Stimulated activated CD8-positive, alpha-beta memory T cell treated with anti-CD3 and anti-CD28 coated beads, Interleukin-15, amount 100 ng/mL, for 1 hour (primary cell): ENCODE data around the gene VSIR.
A peak's percentile ranks its signal among the peaks of the same experiment; 100 is the strongest.

ENCODE experiments used
- DNase-seq: peaks from one replicate; pipeline ENCODE4 v3.0.0-alpha.2; 2020; ENCODE audit warnings: low read depth

The VSIR gene

DNA sequence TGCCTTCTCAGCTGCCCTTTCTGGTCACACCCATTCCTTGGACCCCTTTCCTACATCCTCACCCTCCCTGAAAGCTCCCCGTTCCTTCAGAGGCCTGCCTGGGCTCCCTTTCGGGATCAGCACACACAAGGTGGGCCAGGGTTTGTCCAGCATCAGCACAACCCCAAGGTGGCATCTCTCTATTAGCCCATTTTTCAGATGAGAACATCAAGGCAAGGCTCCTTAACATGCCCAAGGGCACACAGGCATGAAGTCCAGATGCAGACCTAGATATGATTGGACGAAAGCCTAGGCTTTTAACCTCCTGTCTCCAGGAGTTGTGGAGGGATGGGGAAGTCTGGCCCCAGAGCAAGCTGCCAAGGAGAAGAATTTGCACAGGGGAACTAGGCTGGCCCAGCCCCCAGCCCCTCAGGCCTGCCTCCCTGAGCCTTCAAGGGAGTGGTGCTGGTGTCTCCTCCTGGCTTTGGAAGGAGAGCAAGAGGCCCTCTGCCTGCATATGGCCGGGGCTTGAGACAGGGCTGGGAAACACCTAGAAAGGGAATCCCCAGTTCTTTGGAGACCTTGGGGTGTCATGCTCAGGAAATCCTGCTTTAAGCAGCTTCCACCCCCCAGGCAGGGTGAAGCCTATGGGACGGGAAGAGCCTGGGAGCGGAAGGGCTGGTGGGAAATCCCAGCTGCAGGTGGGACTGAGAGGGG is 9.0 kb upstream of the VSIR start:
- no peak for DNase-seq

DNA sequence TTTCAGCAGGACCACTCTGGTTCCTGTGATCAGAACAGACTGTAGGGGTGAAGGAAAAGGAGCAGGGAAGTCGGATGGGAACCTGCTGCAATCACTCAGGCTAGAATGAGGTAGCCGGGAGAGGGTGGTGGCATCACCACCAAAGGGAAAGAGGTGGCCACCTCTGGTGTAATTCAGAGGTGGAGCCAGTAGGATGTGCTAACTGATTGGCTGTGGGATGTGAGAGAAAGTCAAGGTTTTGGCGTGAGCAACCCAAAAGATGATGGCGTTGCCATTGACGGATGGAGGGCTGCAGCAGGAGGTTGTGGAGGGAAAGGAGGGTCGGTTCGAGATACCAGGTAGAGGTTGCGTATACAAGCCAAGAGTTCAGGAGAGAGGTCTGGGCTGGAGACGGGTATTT is 7.4 kb upstream of the VSIR start:
- DNase-seq, result no peak

DNA sequence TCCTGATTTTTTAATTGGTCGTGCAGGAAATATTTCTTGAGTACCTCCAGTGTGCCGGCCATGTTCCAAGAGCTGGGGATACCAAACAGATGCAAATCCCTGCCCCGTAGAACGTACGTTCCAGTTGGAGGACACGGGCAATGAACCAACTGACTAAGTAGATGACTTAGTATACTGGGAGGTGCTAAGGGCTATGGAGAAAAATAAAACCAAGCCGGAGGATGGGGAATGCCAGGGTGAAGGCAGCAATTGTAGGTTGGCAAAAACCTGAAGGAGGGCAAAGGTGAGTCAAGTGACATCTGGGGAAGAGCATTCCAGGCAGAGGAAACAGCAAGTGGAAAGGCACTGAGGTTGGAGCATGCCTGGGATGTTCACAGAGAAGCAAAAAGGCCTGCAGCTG is 6.8 kb upstream of the VSIR start:
- no peak for DNase-seq

DNA sequence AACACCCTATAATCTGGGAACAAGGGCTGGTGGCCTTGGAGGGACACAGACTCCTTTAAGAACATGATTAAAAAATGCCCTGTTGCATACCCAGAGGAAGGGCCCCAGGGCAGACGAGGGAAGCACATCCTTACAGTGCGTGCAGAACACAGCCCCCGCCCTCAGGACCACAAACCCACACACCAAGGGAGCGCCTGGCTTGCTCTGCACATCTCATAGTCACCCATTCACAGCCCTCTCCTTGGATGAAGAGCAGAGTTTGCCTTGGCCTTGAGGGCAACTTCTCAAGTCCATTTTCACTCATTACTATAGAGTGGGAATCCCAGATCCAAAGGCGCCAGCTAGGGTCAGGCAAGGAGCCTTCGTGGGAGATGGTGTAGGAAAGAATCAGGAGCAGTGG is 6.3 kb upstream of the VSIR start:
- DNase-seq, result no peak

DNA sequence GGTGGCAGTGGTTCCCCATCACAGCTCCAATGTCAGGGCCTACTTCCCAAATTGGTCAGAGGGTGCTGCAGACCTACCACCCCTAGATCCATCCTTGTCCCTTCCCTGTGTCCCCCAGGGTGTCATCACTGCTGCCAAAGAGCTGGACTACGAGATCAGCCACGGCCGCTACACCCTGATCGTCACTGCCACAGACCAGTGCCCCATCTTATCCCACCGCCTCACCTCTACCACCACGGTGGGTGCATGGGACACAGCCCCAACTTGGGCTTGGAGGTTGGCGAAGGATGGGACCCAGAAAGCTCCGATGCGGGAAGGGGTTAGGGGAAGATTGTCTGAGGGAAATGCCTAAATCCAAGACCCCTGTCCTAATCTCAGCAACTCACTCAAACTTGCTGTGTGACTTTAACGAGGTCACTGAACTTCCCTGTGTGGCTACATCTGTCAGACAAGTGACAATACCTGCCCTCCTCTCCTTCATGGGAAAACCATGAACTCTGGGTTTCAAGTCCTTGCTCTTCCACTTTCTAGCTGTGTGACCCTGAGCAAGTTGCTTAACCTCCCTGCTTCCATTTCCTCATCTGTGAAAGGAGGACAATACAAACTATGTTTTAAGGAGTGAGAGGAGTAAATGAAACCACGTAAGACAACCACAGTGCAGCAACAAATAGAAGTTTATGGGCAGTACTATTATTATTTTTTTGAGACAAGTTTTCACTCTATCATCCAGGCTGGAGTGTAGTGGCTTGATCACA is 4.9 kb upstream of the VSIR start:
- no peak for DNase-seq

DNA sequence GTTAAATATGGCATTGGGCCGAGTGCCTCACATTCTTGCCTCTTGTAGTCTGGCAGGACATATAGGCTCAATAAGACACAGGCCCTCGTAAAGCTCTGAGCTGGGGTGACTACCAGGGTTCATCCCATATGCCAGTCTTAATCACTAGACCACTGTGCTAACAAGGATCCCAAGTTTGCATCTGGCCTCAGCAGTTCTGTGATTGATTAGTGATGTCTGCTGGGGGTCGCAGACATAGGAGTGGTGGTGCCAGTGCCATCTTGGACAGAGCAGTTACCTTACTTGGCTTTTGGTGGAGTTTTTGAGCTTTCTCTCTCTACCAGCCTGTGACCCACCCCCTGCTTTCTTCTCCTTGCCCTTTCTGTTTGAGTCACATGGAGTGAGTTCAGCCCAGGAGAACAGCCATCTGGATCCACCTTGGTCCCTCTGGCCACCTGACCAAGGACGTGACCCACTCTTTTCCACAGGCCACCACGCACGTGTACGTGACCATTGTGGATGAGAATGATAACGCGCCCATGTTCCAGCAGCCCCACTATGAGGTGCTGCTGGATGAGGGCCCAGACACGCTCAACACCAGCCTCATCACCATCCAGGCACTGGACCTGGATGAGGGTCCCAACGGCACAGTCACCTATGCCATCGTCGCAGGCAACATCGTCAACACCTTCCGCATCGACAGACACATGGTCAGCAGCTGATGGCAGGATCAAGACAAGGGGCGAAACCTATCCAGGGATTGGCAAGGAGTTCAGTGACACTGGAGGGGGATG is 4.1 kb upstream of the VSIR start:
- no peak for DNase-seq

DNA sequence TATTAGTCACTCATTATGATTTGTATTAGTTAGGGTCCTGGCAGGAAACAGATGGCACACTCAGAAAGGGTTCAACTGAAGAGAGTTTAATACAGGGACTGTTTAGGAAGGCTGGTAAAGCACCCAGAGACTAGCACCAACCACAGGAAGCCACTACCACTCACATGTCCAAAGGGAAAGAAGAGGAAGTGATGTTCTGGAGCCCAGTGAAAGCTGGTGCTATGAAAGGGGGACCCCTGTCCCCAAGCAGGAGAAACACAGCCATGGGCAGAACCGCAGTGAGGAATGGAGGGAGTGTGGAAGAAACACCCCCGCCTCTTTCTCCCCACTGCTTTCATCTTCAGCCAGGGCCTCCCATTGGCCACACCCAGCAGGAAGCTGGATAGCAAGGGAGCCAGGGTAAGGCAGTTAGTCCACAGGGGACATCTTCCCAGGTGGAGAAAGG is 3.2 kb upstream of the VSIR start:
- no peak for DNase-seq

DNA sequence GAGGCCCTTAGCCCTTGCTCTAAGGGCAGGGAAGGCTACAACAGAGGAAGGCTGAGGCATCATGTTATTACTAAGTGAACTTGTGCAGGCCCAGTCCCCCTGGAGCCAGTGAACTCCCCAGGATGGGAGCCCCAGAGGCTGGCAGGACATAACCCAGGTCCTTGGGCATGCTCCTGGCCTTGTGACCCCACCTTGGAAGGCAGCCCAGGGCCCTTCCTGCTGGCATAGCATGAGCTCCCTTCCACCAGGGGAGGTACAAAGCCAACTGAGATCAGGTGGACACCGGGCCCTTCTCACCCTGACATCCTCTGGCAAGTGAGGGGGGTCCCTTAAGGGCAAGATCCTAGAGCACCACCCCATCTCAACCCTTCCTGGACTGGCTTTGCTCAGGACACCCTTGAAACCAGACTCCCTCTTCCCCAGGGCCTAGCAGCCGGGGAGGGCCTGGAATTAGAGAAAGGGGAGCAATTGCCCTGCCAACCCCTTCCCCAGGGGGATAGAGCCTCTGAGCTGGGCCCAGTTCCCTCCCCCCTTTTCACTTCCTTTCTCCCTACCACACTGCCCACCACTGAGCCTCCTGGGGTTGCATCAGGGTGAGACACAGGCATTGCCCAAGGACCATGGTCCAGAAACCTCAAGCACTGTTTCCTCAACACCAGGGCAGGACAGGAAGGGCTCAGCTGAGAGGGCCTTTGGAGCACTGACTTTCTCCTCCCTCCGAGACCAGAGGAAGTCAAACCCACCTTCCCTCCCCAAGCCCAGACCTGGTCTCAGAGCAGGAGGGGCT is 1.8 kb upstream of the VSIR start:
- no peak for DNase-seq

DNA sequence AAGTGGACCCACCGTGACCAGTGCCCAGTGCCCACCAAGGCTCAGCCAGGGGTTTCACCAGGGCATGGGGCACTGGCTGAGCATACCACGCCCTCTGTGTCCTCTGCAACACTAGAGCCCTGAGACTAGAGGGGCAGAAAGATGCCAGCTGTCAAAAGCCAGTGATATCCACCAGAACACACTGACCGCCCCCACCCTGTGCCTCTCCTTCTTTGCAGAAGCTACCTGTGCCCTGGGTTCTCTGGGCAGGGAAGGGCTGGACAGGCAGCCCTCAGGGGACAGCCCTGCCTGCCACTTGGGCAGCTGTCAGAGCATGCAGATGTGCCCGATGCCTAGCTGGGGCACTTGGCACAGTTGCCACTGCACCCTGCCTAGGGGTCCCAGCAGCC is 494 bp downstream of the VSIR start:
- no peak for DNase-seq

DNA sequence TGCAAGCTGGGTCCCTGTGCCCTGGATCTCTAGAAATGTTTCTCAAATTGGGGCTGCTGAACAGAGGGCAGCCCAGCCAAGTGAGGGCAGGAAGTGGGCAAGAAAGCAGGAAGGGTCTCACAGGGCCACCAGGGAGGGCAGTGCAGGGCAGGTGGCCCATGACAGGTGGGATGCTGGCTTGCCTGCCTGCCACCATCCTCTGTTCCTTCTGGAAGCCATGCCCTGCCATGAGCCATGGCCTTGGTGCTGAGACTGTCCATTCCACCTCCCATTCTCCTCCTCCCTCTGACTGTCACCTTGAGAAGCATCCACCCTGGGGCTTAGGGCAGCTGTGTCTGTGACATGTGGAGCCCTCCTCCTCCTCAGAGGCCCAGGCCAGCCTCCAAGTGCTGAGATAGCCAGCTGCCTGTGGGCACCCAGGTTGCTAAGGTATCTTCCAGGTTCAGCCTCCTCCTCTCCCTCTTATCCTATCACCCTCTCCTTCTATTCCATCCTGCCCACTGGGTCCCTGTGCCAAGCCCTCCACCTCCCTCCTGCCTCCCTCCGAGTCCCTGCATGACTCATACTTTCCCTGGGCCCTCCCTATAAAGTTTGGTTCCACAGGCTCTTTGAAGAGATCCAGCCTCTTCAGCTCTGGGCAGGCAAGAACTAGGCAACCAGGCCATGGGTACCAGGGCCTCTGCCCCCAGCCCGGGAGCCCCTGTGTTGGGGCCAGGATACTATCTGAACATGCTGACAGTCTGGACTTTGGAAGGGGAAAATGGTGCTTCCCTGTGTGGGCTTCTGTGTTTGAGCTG is 1.3 kb downstream of the VSIR start:
- peak; percentile 36 for DNase-seq

DNA sequence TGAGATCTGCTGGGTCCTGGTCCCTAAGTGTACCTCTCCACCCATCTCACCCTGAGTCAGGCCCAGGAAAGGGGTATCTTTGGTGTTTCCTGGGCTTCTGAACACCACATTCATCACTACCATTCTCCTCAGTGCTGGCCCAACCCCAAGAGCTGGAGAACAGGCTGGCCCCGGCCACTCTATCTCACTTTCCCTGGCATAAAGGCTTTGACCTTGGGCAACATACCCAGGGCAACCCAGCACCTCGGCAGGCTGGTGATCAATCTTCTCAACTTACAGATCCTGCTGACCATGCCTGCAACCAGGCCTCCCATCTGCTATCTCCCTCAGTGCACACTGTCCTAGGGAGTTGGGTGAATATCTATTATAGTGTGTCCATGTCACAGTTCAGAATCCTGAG is 2.1 kb downstream of the VSIR start:
- no peak for DNase-seq

DNA sequence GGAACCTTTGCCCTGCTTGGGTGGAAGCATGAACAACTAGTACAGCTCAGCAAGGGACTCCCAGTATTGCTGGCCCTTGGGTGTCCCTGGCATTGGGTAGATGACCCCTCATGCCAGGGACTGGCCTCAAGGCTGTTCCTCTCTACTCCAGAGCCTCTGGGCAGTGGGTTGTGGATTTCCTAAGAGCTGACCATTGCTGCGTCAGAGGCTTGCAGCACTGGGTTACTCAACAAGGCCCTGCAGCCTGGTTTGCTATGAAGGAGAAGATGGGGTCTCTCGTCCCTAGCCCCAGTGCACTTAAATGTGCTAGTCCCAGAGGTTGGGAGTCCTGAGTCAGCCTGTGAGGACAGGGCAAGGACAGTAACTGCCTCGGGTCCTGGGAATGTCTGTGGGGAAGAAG is 2.5 kb downstream of the VSIR start:
- DNase-seq, result no peak

DNA sequence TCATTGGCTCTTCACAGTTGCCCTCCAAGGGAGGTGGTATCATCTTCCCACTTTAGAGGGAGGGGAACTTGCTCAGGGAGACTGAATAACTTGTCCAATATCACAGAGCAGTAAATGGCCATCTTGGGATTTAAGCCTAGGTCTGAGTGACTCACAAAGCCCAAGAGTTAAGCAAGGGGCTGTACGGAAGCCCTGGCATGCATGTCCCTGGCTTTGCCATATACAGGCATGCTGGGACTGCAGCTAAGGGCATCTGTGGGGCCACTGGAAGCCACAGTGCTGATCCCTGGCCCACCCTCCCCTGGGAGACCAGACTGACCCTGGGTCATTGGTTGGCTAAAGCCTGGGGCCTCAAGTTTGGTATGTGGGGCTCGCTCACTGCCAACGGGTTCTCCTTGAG is 3.1 kb downstream of the VSIR start:
- DNase-seq, result no peak

DNA sequence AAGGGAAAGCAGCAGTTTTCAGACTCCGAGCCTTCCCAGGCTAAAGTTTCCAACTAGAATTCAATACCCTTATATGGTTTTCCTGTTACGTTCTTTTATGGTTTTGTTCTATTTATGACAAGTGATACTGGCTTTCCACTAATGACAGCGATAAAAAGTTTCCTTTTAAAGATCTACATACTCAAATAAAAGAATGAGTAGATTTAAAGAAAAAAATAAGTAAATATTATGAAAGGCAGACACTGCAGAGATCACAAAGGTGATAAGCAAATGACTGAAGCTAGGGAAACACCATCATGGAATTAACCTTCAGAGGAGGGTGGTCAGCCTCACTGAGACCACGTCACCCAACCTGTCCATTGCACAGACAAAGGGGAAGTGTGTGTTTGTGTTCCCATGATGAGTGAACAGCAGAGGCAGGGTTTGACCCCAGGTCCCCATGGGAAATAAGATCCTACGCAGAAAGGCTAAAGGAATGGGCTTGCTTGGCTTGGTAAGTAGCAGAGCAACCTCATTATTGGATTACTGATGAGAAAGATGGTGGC is 4.0 kb downstream of the VSIR start:
- no peak for DNase-seq

DNA sequence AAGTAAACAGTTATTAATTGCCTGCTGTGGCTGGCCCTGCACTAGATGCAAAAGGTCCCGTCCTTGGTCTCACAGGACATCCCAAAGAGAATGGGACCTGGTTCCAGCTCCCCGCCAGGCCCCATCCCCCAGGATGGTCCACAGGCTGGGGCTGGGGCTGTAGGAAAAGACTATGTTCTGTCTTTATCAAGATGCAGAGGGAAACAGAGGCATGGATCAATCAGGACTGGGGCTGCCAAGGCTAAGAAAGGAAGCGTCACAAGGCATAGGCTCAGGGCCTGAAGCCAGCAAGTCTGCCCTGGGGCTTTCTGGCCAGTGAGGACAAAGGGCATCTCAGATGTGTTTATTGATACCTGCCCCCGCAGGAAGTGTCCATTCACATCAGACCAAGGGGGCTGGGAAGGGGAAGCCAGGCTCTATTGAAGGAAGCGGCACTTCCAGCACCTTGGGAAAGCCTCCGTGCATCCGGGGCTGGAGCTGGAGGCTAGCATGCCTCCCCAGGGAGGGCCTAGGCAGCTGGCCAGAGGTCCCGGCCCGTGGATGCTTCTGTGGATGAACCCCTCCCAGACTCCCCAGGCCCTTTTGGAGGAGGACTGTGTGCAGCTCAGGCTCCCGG is 5.8 kb downstream of the VSIR start:
- DNase-seq, result no peak

DNA sequence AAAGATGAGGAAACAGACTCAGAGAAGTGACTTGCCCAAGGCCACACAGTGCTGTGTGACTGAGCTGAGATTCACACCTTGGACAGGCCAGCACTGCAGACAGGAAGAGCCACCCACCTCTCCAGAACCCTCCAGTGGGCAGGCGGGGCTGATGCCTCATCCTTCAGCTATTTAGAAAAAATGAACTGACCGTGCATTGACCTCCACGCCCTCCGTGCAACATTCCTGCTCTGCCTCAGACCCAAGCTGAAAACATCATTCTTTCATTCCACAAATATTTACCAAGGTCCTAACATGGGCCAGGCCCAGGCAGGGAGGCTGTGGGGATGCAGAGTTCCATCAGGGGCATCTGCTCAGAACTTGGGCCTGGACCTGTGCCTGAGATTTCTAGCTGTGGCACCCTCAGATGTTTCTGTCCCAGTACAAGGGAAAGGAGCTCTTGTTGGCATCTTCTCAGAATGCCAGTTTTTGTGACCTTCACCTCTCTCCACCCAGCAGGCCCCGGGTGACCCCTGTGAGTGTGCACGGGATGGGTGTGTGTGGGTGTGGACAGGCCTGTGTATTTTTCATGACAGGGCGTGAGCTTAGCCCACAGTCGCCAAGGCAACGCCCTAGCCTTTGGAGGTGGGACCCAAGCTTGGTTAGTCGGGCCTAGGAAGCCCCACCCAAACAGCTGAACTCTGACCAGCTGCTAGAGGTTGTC is 6.5 kb downstream of the VSIR start:
- no peak for DNase-seq

DNA sequence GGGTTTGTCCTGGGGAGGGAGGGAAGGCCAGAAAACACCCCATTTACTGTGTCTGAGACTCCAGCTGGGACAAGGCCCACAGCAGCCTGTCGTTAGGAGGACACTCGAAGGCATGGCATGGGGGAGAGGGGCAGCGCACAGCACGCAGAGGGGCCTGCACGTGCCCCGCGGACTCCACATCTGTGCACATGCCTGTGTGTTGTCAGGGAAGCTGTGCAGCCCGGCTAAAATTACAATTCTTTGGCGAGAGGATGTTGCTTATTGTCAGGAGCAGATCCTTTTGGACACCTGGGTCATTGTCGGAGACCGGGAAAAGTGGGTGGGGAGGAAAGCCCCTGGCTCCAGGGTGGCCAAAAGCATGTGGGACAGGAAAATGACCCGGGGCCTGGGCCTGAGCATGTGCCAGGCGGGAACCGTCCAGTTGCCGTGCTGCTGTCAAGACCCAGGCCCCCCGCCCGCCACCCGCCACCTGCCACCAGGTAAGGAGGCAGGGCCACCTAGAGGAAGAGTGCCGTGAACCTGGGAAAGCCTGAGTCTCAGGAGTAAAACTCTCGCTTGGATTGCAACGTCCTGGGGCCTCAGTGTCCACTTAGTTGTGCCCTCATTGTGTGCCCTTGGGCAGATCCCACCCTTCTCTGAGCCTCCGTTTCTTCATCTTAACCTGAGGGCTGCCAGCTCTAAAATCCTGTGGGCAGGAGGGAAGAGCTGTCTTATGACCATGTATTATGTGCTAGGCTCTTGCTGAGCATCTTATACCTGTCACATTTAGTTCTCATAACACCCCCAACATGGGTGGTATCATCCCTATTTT is 7.2 kb downstream of the VSIR start:
- DNase-seq, result no peak

DNA sequence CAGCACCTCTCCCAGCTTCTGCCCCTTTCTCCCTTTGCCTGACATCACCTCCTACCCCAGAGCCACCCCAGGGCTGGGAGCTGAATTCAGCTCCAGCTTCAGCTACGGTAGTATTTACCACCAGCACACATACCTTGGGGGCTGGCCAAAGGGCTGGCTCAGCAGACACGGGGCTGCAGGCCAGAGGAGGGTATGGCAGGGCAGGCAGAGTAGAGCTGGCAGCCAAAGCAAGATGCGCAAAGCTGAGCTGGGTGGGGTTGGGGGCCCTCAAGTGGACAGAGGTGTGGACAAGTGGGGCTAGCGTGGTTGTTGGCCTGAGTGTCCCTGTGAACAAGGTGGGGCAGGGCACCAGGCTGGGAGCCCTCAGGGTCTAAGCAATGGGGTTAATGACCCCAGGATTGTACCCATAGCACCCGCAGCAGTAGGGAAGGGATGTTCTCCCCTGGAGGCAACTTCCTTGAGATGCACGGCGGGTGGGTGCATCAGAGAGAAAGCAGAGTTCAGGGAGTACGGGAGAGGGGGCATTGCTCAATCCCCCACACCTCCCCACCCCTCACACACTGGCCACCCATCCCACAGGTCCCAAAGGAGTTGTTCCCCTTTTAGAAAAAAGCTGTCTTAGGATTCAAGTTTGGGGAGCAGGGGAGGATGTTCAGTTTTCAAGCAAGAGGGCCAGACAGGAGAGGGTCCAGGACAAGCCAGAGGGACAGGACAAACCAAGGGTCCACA is 8.0 kb downstream of the VSIR start:
- no peak for DNase-seq
